Large intestine (tissue), 12 donors: ENCODE results near the gene S100B. TPM values are rescaled to one million over a fixed set of nuclear protein-coding genes. Genes with fewer than 3 reads are reported as not detected.

Experiments
- DNase-seq, 2 donors: peaks; one replicate each; pipeline versions ENCODE4 v3.0.0 to v3.0.0-alpha.2; 2013
- H3K27ac ChIP-seq: one replicate; pipeline ENCODE4 v1.5.1; 2013; ENCODE audit warnings: low read length
- H3K27me3 ChIP-seq: 2 replicates; pipeline ENCODE4 v1.6.1; 2013; ENCODE audit warnings: low read length; ENCODE audit not compliant: control insufficient read depth, insufficient read depth
- H3K36me3 ChIP-seq: 2 replicates; pipeline ENCODE4 v1.6.1; 2013; ENCODE audit warnings: low read length; ENCODE audit not compliant: control insufficient read depth, insufficient read depth
- H3K4me1 ChIP-seq: one replicate; pipeline ENCODE4 v1.6.1; 2013; ENCODE audit warnings: low read length; ENCODE audit not compliant: control insufficient read depth, insufficient read depth
- H3K4me3 ChIP-seq: one replicate; pipeline ENCODE4 v1.5.1; 2013; ENCODE audit warnings: low read length
- H3K9me3 ChIP-seq: one replicate; pipeline ENCODE4 v1.6.1; 2013; ENCODE audit warnings: mild to moderate bottlenecking, low read depth, low read length, moderate library complexity; ENCODE audit not compliant: control insufficient read depth
- WGBS: methylation state at CpG from one replicate; pipeline ENCODE4 v1.1.5; 2013; ENCODE audit warnings: low lambda C conversion rate; ENCODE audit not compliant: insufficient coverage; 5-methylcytosine and 5-hydroxymethylcytosine counted together
- long read RNA-seq, 11 donors: transcript quantifications; one replicate each; lab custom pipeline, GENCODE V29; 2026
- polyA plus RNA-seq: library from polyadenylated mRNA; unstranded; fragments of 120-200 nt; gene quantifications from one replicate; pipeline ENCODE4 v1.2.1, GENCODE V29; 2013

S100B gene
- 19.8 TPM for polyA plus RNA-seq
- long read RNA-seq, donor 1, transcript S100B-201 (3 exons, 877 nt): major isoform, 6 of 6 reads
- long read RNA-seq, donor 1, partial matches to known transcripts: 0 of 6 reads
- long read RNA-seq, donor 1, other reads (novel, unspliced or antisense): 0 of 6 reads
- long read RNA-seq, donor 2, transcript S100B-201 (3 exons, 877 nt): major isoform, 10 of 13 reads
- long read RNA-seq, donor 2, partial matches to known transcripts: 0 of 13 reads
- long read RNA-seq, donor 2, other reads (novel, unspliced or antisense): 0 of 13 reads
- long read RNA-seq, donor 3, transcript S100B-201 (3 exons, 877 nt): major isoform, 7 of 8 reads
- long read RNA-seq, donor 3, partial matches to known transcripts: 0 of 8 reads
- long read RNA-seq, donor 3, other reads (novel, unspliced or antisense): 0 of 8 reads
- long read RNA-seq, donor 4: 0 reads
- long read RNA-seq, donor 5, transcript S100B-201 (3 exons, 877 nt): major isoform, 31 of 33 reads
- long read RNA-seq, donor 5, partial matches to known transcripts: 0 of 33 reads
- long read RNA-seq, donor 5, other reads (novel, unspliced or antisense): 0 of 33 reads
- long read RNA-seq, donor 6, transcript S100B-201 (3 exons, 877 nt): major isoform, 20 of 20 reads
- long read RNA-seq, donor 6, partial matches to known transcripts: 0 of 20 reads
- long read RNA-seq, donor 6, other reads (novel, unspliced or antisense): 0 of 20 reads
- long read RNA-seq, donor 7, transcript S100B-201 (3 exons, 877 nt): major isoform, 26 of 32 reads
- long read RNA-seq, donor 7, transcript S100B-203 (2 exons, 839 nt): minor isoform, 6 of 32 reads
- long read RNA-seq, donor 7, partial matches to known transcripts: 0 of 32 reads
- long read RNA-seq, donor 7, other reads (novel, unspliced or antisense): 0 of 32 reads
- long read RNA-seq, donor 8, transcript S100B-201 (3 exons, 877 nt): major isoform, 16 of 16 reads
- long read RNA-seq, donor 8, partial matches to known transcripts: 0 of 16 reads
- long read RNA-seq, donor 8, other reads (novel, unspliced or antisense): 0 of 16 reads
- long read RNA-seq, donor 9, transcript S100B-201 (3 exons, 877 nt): major isoform, 14 of 16 reads
- long read RNA-seq, donor 9, partial matches to known transcripts: 0 of 16 reads
- long read RNA-seq, donor 9, other reads (novel, unspliced or antisense): 0 of 16 reads
- long read RNA-seq, donor 10, transcript S100B-201 (3 exons, 877 nt): major isoform, 10 of 12 reads
- long read RNA-seq, donor 10, partial matches to known transcripts: 0 of 12 reads
- long read RNA-seq, donor 10, other reads (novel, unspliced or antisense): 0 of 12 reads
- long read RNA-seq, donor 11, transcript S100B-201 (3 exons, 877 nt): major isoform, 15 of 17 reads
- long read RNA-seq, donor 11, partial matches to known transcripts: 0 of 17 reads
- long read RNA-seq, donor 11, other reads (novel, unspliced or antisense): 0 of 17 reads

GRCh38 chr21:46604975-46605766 is at the start of gene S100B:
TSS of gene S100B (minus strand) at chr21:46605082. CDS start at chr21:46602415, 2,667 bp downstream.
- no peak within 1 kb of the TSS for H3K4me3 ChIP-seq
- H3K27me3 ChIP-seq: peaks cover 6% of the 10 kb centered on the region
- 100% methylated on average over 1 of the region's 15 CpGs for WGBS
- no peaks in the 10 kb centered on the region for H3K9me3 ChIP-seq
- H3K4me1 ChIP-seq: no peaks in the 10 kb centered on the region
- no peak within 1 kb of the TSS for H3K27ac ChIP-seq
- peak in 1 of 2 donors; percentile 26 for DNase-seq
- no peaks in the 10 kb centered on the region for H3K36me3 ChIP-seq

- no peak overlapping the region for H3K27ac ChIP-seq
- peaks cover 78% of the 10 kb centered on the region for H3K36me3 ChIP-seq
- no CpG with 5 or more reads among the region's 7 CpGs for WGBS
- no peaks in the 10 kb centered on the region for H3K9me3 ChIP-seq
- H3K4me3 ChIP-seq: no peak overlapping the region
- no peaks in the 10 kb centered on the region for H3K27me3 ChIP-seq
- no peak for DNase-seq
- no peaks in the 10 kb centered on the region for H3K4me1 ChIP-seq
These were observed 46.2 kb upstream of the S100B start for GRCh38 chr21:46651121-46651520.

GRCh38 chr21:46650476-46651098 is 45.7 kb upstream of the S100B start:
- H3K4me3 ChIP-seq: no peak overlapping the region
- H3K27ac ChIP-seq: no peak overlapping the region
- DNase-seq: no peak
- H3K4me1 ChIP-seq: no peaks in the 10 kb centered on the region
- H3K27me3 ChIP-seq: no peaks in the 10 kb centered on the region
- no peaks in the 10 kb centered on the region for H3K9me3 ChIP-seq
- WGBS: no CpG with 5 or more reads among the region's 14 CpGs
- H3K36me3 ChIP-seq: peaks cover 79% of the 10 kb centered on the region

- no peak for DNase-seq
- Histone ChIP-seq H3K4me3 (no peak overlapping the region), H3K9me3 (no peaks in the 10 kb centered on the region), H3K27me3 (no peaks in the 10 kb centered on the region), H3K27ac (no peak overlapping the region), H3K36me3 (peaks cover 86% of the 10 kb centered on the region), H3K4me1 (no peaks in the 10 kb centered on the region)
- no CpG with 5 or more reads among the region's 19 CpGs for WGBS
These were observed 44.5 kb upstream of the S100B start for GRCh38 chr21:46649356-46649755.

GRCh38 chr21:46648539-46648938 is 43.7 kb upstream of the S100B start:
- Histone ChIP-seq H3K4me1 (no peaks in the 10 kb centered on the region), H3K27ac (no peak overlapping the region), H3K9me3 (no peaks in the 10 kb centered on the region), H3K4me3 (no peak overlapping the region), H3K27me3 (no peaks in the 10 kb centered on the region), H3K36me3 (peaks cover 85% of the 10 kb centered on the region)
- DNase-seq: no peak
- WGBS: no CpG with 5 or more reads among the region's 27 CpGs

- 100% methylated on average over 1 of the region's 9 CpGs for WGBS
- no peaks in the 10 kb centered on the region for H3K4me1 ChIP-seq
- H3K27ac ChIP-seq: no peak overlapping the region
- no peaks in the 10 kb centered on the region for H3K9me3 ChIP-seq
- no peak for DNase-seq
- H3K36me3 ChIP-seq: peaks cover 80% of the 10 kb centered on the region
- H3K4me3 ChIP-seq: no peak overlapping the region
- no peaks in the 10 kb centered on the region for H3K27me3 ChIP-seq
These were observed 41.8 kb upstream of the S100B start for GRCh38 chr21:46646541-46647154.

- WGBS: no CpG with 5 or more reads among the region's 5 CpGs
- H3K4me1 ChIP-seq: no peaks in the 10 kb centered on the region
- no peak for DNase-seq
- no peak overlapping the region for H3K27ac ChIP-seq
- no peaks in the 10 kb centered on the region for H3K27me3 ChIP-seq
- H3K9me3 ChIP-seq: no peaks in the 10 kb centered on the region
- no peak overlapping the region for H3K4me3 ChIP-seq
- H3K36me3 ChIP-seq: peaks cover 79% of the 10 kb centered on the region
These were observed 41.0 kb upstream of the S100B start for GRCh38 chr21:46645840-46646239.

- Histone ChIP-seq H3K4me3 (no peak overlapping the region), H3K27me3 (no peaks in the 10 kb centered on the region), H3K27ac (no peak overlapping the region), H3K9me3 (no peaks in the 10 kb centered on the region), H3K36me3 (peaks cover 56% of the 10 kb centered on the region), H3K4me1 (no peaks in the 10 kb centered on the region)
- 80% methylated on average over 1 of the region's 12 CpGs for WGBS
- DNase-seq: no peak
These were observed 38.7 kb upstream of the S100B start for GRCh38 chr21:46643379-46644177.
